ENCODE measurements around the gene ZNF214.
"Not testable (repeated sequence)": the region's sequence is repeated elsewhere in the genome, so short reads cannot be mapped to it uniquely, and the experiment has no call there.

Gene ZNF214

GRCh38 chr11:6986487-6986886 lies 33.7 kb downstream of the ZNF214 start:
- DNase-seq: no peak

- DNase-seq: no peak
Measured at GRCh38 chr11:6979365-6979764, 40.8 kb downstream of the ZNF214 start.

- DNase-seq: not testable (repeated sequence)
Measured at GRCh38 chr11:6969854-6970253, 50.3 kb downstream of the ZNF214 start.

- no peak for DNase-seq
Measured at GRCh38 chr11:6968816-6969215, 51.3 kb downstream of the ZNF214 start.

- DNase-seq: no peak
Measured at GRCh38 chr11:6962673-6963072, 57.5 kb downstream of the ZNF214 start.

- DNase-seq: no peak
Measured at GRCh38 chr11:6962141-6962540, 58.0 kb downstream of the ZNF214 start.

GRCh38 chr11:6954248-6954647 lies 65.9 kb downstream of the ZNF214 start:
- not testable (repeated sequence) for DNase-seq

All from NCI-H146 (cell line).